ENCODE measurements around the gene ZCCHC17.

- no peak for TF ChIP-seq POLR2A (IDR thresholded peaks at IDR 0.05; ENCODE audit: low read depth, low read length)
- no peak for TF ChIP-seq CTCF (IDR thresholded peaks at IDR 0.05; ENCODE audit: extremely low read depth in 1 of 2, insufficient read depth in 1 of 2, low read depth in 1 of 2, low read length in 2 of 2)
- TF ChIP-seq POLR2AphosphoS5 (IDR thresholded peaks at IDR 0.05; ENCODE audit: insufficient read depth, low read depth, low read length), result no peak
- TF ChIP-seq GATA2 (IDR thresholded peaks at IDR 0.05; ENCODE audit: insufficient read depth, insufficient read length, low read depth, low read length), result no peak
- TF ChIP-seq EZH2 (IDR thresholded peaks at IDR 0.05; ENCODE audit: borderline replicate concordance, low read depth, low read length, severe bottlenecking), result no peak
- TF ChIP-seq JUN (IDR thresholded peaks at IDR 0.05; ENCODE audit: borderline replicate concordance, insufficient read depth, insufficient read length, low read depth), result no peak
Measured at GRCh38 chr1:31273619-31274018, 23.2 kb upstream of the ZCCHC17 start.

Data from endothelial cell of umbilical vein (primary cell).